HepG2 (cell line): ENCODE measurements around the gene KCTD18. TPM values are rescaled to one million over a fixed set of nuclear protein-coding genes. Genes with fewer than 3 reads are reported as not detected.

ENCODE experiments used
- ATAC-seq: fragments of 200-7000 bp; cut with Tn5 transposase; 3 replicates; pipeline ENCODE4 v1.9.1; 2020; ENCODE audit warnings: mild to moderate bottlenecking, moderate library complexity
- BruUV-seq: library from RNA; stranded (reverse); fragments of 400-500 nt; replicated peaks from 2 replicates; lab custom pipeline; 2021; lab: Mats Ljungman, UMichigan
- CTCF ChIA-PET: fragments of 300-600 bp; formaldehyde crosslinking; extraction: SDS; loops from one replicate; lab custom pipeline; 2021; ENCODE audit warnings: low total read pairs, inconsistent platforms, low intra/inter-chr PET ratio; lab: Yijun Ruan, JAX
- POLR2A ChIA-PET: fragments of 350-600 bp; sonication (Branson Sonifier 250); formaldehyde crosslinking; loops from one replicate; lab custom pipeline; 2020; ENCODE audit warnings: antibody characterized with exemption, inconsistent platforms; lab: Yijun Ruan, JAX
- DNase-seq: peaks from one replicate; pipeline ENCODE4 v3.0.0-alpha.2; 2015; ENCODE audit warnings: low spot score
- FAIRE-seq: peaks from 3 replicates; lab custom pipeline; 2011; peaks lifted over from hg19 to GRCh38; lab: Jason Lieb, UNC
- H2AFZ ChIP-seq: one replicate; pipeline ENCODE4 v1.6.1; 2011; ENCODE audit warnings: low read length, inconsistent platforms
- H3K27ac ChIP-seq: fragments of 300-600 bp; 3 replicates; pipeline ENCODE4 v1.8.0; 2011; ENCODE audit warnings: mixed run types, mild to moderate bottlenecking, mixed read lengths, low read length, inconsistent platforms; ENCODE audit not compliant: insufficient read depth; ENCODE audit errors: extremely low read length
- H3K27me3 ChIP-seq, 2 experiments: fragments of 200-600 bp in 1 of 2; 2 replicates in 1 of 2; 3 replicates in 1 of 2; pipeline versions ENCODE4 v1.6.0 to v1.8.0; 2011; ENCODE audit warnings: low read length in 2 of 2, mild to moderate bottlenecking in 2 of 2, moderate library complexity in 2 of 2, inconsistent platforms in 1 of 2; ENCODE audit not compliant: insufficient read depth in 2 of 2, control insufficient read depth in 1 of 2
- H3K36me3 ChIP-seq, 2 experiments: fragments of 200-600 bp in 1 of 2; replicated peaks in 1 of 2; 2 replicates in 1 of 2; 3 replicates in 1 of 2; pipeline versions ENCODE4 v1.5.1 to v1.8.0; 2011; ENCODE audit warnings: low read length in 2 of 2, inconsistent platforms in 1 of 2; ENCODE audit not compliant: insufficient read depth in 2 of 2, control insufficient read depth in 1 of 2
- H3K4me1 ChIP-seq: 2 replicates; pipeline ENCODE4 v1.5.1; 2012; ENCODE audit warnings: low read length, inconsistent platforms; ENCODE audit not compliant: insufficient read depth
- H3K4me2 ChIP-seq: 2 replicates; pipeline ENCODE4 v1.6.0; 2011; ENCODE audit warnings: low read depth, low read length, inconsistent platforms
- H3K4me3 ChIP-seq, 3 experiments: fragments of 200-600 bp in 1 of 3; sonication (generic), shearing (Covaris generic) in 1 of 3; replicated peaks in 1 of 3; 2 replicates each; pipeline ENCODE4 v1.5.1; 2011 to 2016; ENCODE audit warnings: low read length in 3 of 3, inconsistent platforms in 2 of 3, low read depth in 2 of 3, mild to moderate bottlenecking in 2 of 3, control low read depth in 1 of 3, mixed read lengths in 1 of 3; ENCODE audit not compliant: insufficient read depth in 1 of 3
- H3K79me2 ChIP-seq: one replicate; pipeline ENCODE4 v1.6.1; 2011; ENCODE audit warnings: low read length, inconsistent platforms; ENCODE audit not compliant: insufficient read depth
- H3K9ac ChIP-seq: 2 replicates; pipeline ENCODE4 v1.6.0; 2011; ENCODE audit warnings: mild to moderate bottlenecking, low read depth, low read length, inconsistent platforms; ENCODE audit not compliant: insufficient read depth
- H3K9me3 ChIP-seq: 2 replicates; pipeline ENCODE4 v1.5.1; 2012; ENCODE audit warnings: mild to moderate bottlenecking, low read length
- H4K20me1 ChIP-seq: 2 replicates; pipeline ENCODE4 v1.6.0; 2011; ENCODE audit warnings: inconsistent platforms, mild to moderate bottlenecking, low read length, moderate library complexity; ENCODE audit not compliant: insufficient read depth
- ETS1 ChIP-seq: sonication (generic); formaldehyde crosslinking; IDR thresholded peaks from 2 replicates; pipeline ENCODE4 v1.4.0; 2020; ENCODE audit warnings: missing genetic modification reagents
- FOSL1 ChIP-seq: sonication (generic); formaldehyde crosslinking; IDR thresholded peaks from 2 replicates; pipeline ENCODE4 v1.9.0; 2021; ENCODE audit warnings: missing genetic modification reagents, borderline replicate concordance
- GMEB1 ChIP-seq: sonication (generic); formaldehyde crosslinking; IDR thresholded peaks from 2 replicates; pipeline ENCODE4 v1.5.1; 2020; ENCODE audit warnings: missing genetic modification reagents, mild to moderate bottlenecking, borderline replicate concordance
- KDM1A ChIP-seq: IDR thresholded peaks from 2 replicates; pipeline ENCODE4 v1.6.1; 2016; ENCODE audit warnings: missing compliant biosample characterization
- LBX2 ChIP-seq: sonication (generic); formaldehyde crosslinking; IDR thresholded peaks from 2 replicates; pipeline ENCODE4 v1.5.0; 2020; ENCODE audit warnings: missing genetic modification reagents, mild to moderate bottlenecking, borderline replicate concordance
- MATR3 ChIP-seq: sonication (generic); formaldehyde crosslinking; IDR thresholded peaks from 2 replicates; pipeline ENCODE4 v1.4.0; 2020; ENCODE audit warnings: missing genetic modification reagents
- MYC ChIP-seq: sonication (generic); formaldehyde crosslinking; IDR thresholded peaks from 2 replicates; pipeline ENCODE4 v1.9.0; 2021; ENCODE audit warnings: missing genetic modification reagents, borderline replicate concordance
- NFE2L2 ChIP-seq: fragments of 150-350 bp; IDR thresholded peaks from 2 replicates; pipeline ENCODE4 v1.6.1; 2014; ENCODE audit warnings: low read length
- NFKBIZ ChIP-seq: IDR thresholded peaks from 2 replicates; pipeline ENCODE4 v1.6.1; 2018; ENCODE audit warnings: missing genetic modification reagents, missing compliant biosample characterization
- SAFB2 ChIP-seq: sonication (generic); formaldehyde crosslinking; IDR thresholded peaks from 2 replicates; pipeline ENCODE4 v1.5.1; 2020; ENCODE audit warnings: missing genetic modification reagents, low read depth, mild to moderate bottlenecking, borderline replicate concordance
- SMAD3 ChIP-seq: sonication (generic); formaldehyde crosslinking; IDR thresholded peaks from 2 replicates; pipeline ENCODE4 v1.4.0; 2020; ENCODE audit warnings: missing genetic modification reagents
- THAP7 ChIP-seq: sonication (generic); formaldehyde crosslinking; IDR thresholded peaks from 2 replicates; pipeline ENCODE4 v1.8.1; 2023; ENCODE audit warnings: mild to moderate bottlenecking, missing genetic modification reagents
- ZNF17 ChIP-seq: sonication (generic); formaldehyde crosslinking; IDR thresholded peaks from 2 replicates; pipeline ENCODE4 v1.5.0; 2020; ENCODE audit warnings: mild to moderate bottlenecking, missing genetic modification reagents
- ZNF296 ChIP-seq: sonication (generic); formaldehyde crosslinking; conservative IDR thresholded peaks from 2 replicates; pipeline ENCODE4 v1.5.0; 2020; ENCODE audit warnings: mild to moderate bottlenecking, missing genetic modification reagents
- ZNF660 ChIP-seq: sonication (generic); formaldehyde crosslinking; IDR thresholded peaks from 2 replicates; pipeline ENCODE4 v1.5.1; 2020; ENCODE audit warnings: mild to moderate bottlenecking, low read depth, missing genetic modification reagents, borderline replicate concordance
- ZNF672 ChIP-seq: sonication (generic); formaldehyde crosslinking; IDR thresholded peaks from 2 replicates; pipeline ENCODE4 v1.8.1; 2022; ENCODE audit warnings: missing genetic modification reagents
- ZNF678 ChIP-seq: sonication (generic); formaldehyde crosslinking; IDR thresholded peaks from 2 replicates; pipeline ENCODE4 v1.4.0; 2020; ENCODE audit warnings: mild to moderate bottlenecking, missing genetic modification reagents
- ZNF768 ChIP-seq: sonication (generic); formaldehyde crosslinking; IDR thresholded peaks from 2 replicates; pipeline ENCODE4 v1.4.0; 2020; ENCODE audit warnings: missing genetic modification reagents
- ZNF83 ChIP-seq: sonication (generic); formaldehyde crosslinking; IDR thresholded peaks from 2 replicates; pipeline ENCODE4 v1.4.0; 2020; ENCODE audit warnings: missing genetic modification reagents, mild to moderate bottlenecking, borderline replicate concordance
- WGBS: methylation state at CpG from one replicate; pipeline ENCODE4 v1.1.6; 2017; ENCODE audit warnings: low lambda C conversion rate; 5-methylcytosine and 5-hydroxymethylcytosine counted together
- in situ Hi-C: cut with HindIII; loops from 2 replicates; pipeline ENCODE4 v1.10.0; 2017; ENCODE audit warnings: low pct_unique_long_range_greater_than_20kb; ENCODE audit not compliant: extremely low pct_ligation_motif_present
- intact Hi-C: fragments of 100-400 bp; cut with micrococcal nuclease; formaldehyde crosslinking; loops from one replicate; pipeline ENCODE4 v1.10.0; 2022; ENCODE audit not compliant: unreplicated experiment
- polyA plus RNA-seq, 8 experiments: library from polyadenylated mRNA; depleted of rRNA in 3 of 8; stranded (reverse) in 7 of 8; unstranded in 1 of 8; fragments of >200 nt; fragmentation: Illumina TruSeq in 4 of 8; extraction: Trizol in 4 of 8; gene quantifications; 2 replicates each; pipeline versions ENCODE4 v1.2.1 to v1.2.3, GENCODE V29; 2011 to 2016; ENCODE audit warnings: low read depth in 4 of 8, missing spikeins in 1 of 8, mixed read lengths in 1 of 8; ENCODE audit not compliant: insufficient read depth in 1 of 8
- total RNA-seq, 5 experiments: library from RNA; depleted of rRNA; stranded (reverse); fragments of >200 nt; fragmentation: Illumina TruSeq; extraction: Trizol; gene quantifications; 2 replicates each; pipeline ENCODE4 v1.2.3, GENCODE V29; 2016; ENCODE audit warnings: low read depth in 1 of 5

KCTD18 gene
- total and polyA plus RNA-seq, 2 of the 13 experiments (the other 11 are each of a cell fraction or from before 2014, with no cell fraction given), result 2.2 to 7.1 TPM

GRCh38 chr2:200475795-200476194, 34.1 kb downstream of the KCTD18 start:
- DNase-seq, result no peak
- peaks cover 47 to 79% of the 10 kb centered on the region in 2 experiments for H3K36me3 ChIP-seq
- TF ChIP-seq SMAD3 (CRISPR knock-in tag), result no peak
- no peak for TF ChIP-seq NFE2L2
- no peak for TF ChIP-seq ETS1 (CRISPR knock-in tag)
- no peak for TF ChIP-seq NFKBIZ (CRISPR knock-in tag)
- TF ChIP-seq GMEB1, result no peak
- TF ChIP-seq THAP7 (CRISPR knock-in tag), result no peak
- no peak for TF ChIP-seq ZNF17 (CRISPR knock-in tag)
- no peak for TF ChIP-seq ZNF768 (CRISPR knock-in tag)
- no peak for TF ChIP-seq ZNF660 (CRISPR knock-in tag)
- TF ChIP-seq ZNF296 (CRISPR knock-in tag), result no peak
- no peak for TF ChIP-seq ZNF678 (CRISPR knock-in tag)
- no peak for TF ChIP-seq KDM1A (CRISPR knock-in tag)
- no peak for TF ChIP-seq MYC (CRISPR knock-in tag)
- TF ChIP-seq MATR3 (CRISPR knock-in tag), result no peak
- TF ChIP-seq SAFB2 (CRISPR knock-in tag), result no peak
- no peak for TF ChIP-seq ZNF672 (CRISPR knock-in tag)
- no peak for TF ChIP-seq LBX2 (CRISPR knock-in tag)
- no peak for TF ChIP-seq FOSL1 (CRISPR knock-in tag)
- TF ChIP-seq ZNF83 (CRISPR knock-in tag), result no peak
- no peak overlapping the region for H2AFZ ChIP-seq
- no peak overlapping the region for H3K27ac ChIP-seq
- H3K4me1 ChIP-seq, result peaks cover 23% of the 10 kb centered on the region
- POLR2A ChIA-PET, result no interaction called here
- H3K79me2 ChIP-seq, result no peaks in the 10 kb centered on the region
- H4K20me1 ChIP-seq, result no peaks in the 10 kb centered on the region
- H3K4me3 ChIP-seq, result no peak overlapping the region
- no peak for ATAC-seq
- no peak for FAIRE-seq
- no peaks in the 10 kb centered on the region for H3K9me3 ChIP-seq
- H3K4me2 ChIP-seq, result no peak overlapping the region
- in situ Hi-C loops (no loop called here), intact Hi-C loops (no loop called here)
- CTCF ChIA-PET, result no interaction called here
- H3K9ac ChIP-seq, result no peak overlapping the region
- 99% methylated on average over 4 of the region's 4 CpGs for WGBS
- no peaks in the 10 kb centered on the region for H3K27me3 ChIP-seq
- BruUV-seq, result no TSS peak
